ENCODE measurements around the gene PPIP5K1. TPM values are rescaled to one million over a fixed set of nuclear protein-coding genes. Genes with fewer than 3 reads are reported as not detected.

Gene PPIP5K1
- total and polyA plus RNA-seq, 2 of the 4 experiments (the other 2 are of a cell fraction), result 12.7 to 14.2 TPM

DNA sequence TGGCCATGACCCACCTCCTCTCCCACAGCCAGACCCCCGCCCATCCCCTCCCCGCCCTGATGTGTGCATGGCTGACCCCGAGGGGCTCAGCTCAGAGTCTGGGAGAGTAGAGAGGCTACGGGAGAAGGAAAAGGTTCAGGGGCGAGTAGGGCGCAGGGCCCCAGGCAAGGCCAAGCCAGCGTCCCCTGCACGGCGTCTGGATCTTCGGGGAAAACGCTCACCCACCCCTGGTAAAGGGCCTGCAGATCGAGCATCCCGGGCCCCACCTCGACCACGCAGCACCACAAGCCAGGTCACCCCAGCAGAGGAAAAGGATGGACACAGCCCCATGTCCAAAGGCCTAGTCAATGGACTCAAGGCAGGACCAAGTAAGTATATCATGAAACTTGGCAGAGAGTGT lies 60.9 kb downstream of the PPIP5K1 start:
- Histone ChIP-seq H4K8ac (ENCODE audit: low read depth in 2 of 2, low read length in 2 of 2) (no peak overlapping the region), H3K79me1 (ENCODE audit: low read depth in 1 of 2, low read length in 2 of 2) (peaks cover 0 to 42% of the 10 kb centered on the region in 2 experiments), H2BK15ac (ENCODE audit: low read depth, low read length) (no peak overlapping the region), H4K20me1 (ENCODE audit: insufficient read depth, low read length) (peaks cover 26% of the 10 kb centered on the region), H2BK120ac (ENCODE audit: low read depth, low read length) (no peak overlapping the region), H4K91ac (ENCODE audit: insufficient read depth, low read depth, low read length) (no peak overlapping the region), H3K14ac (replicated peaks; ENCODE audit: low read depth, low read length) (no peak overlapping the region), H2BK5ac (ENCODE audit: low read depth, low read length, poor library complexity, severe bottlenecking) (no peak overlapping the region), H3K36me3 (ENCODE audit: control insufficient read depth, insufficient read depth, low read length) (peaks cover 38% of the 10 kb centered on the region), H3K4me3 (ENCODE audit: insufficient read depth, low read depth, low read length) (no peak overlapping the region), H3K9me3 (ENCODE audit: control insufficient read depth, insufficient read depth, low read length) (no peaks in the 10 kb centered on the region), H3K4me2 (ENCODE audit: low read depth, low read length) (no peak overlapping the region), H3K4me1 (ENCODE audit: control insufficient read depth, insufficient read depth, low read length) (peaks cover 3% of the 10 kb centered on the region), H3K23ac (ENCODE audit: low read depth, low read length) (no peak overlapping the region), H4K5ac (ENCODE audit: low read depth, low read length) (no peak overlapping the region), H3K9ac (ENCODE audit: low read depth, low read length) (no peak overlapping the region), H3K27me3 (ENCODE audit: control insufficient read depth, insufficient read depth, low read length) (no peaks in the 10 kb centered on the region), H3K18ac (ENCODE audit: low read depth, low read length) (no peak overlapping the region), H2AK9ac (replicated peaks; ENCODE audit: low read depth, low read length, poor library complexity) (no peak overlapping the region), H2AFZ (replicated peaks; ENCODE audit: low read length, poor library complexity) (no peak overlapping the region), H3K56ac (ENCODE audit: extremely low read depth, insufficient read depth, low read length) (no peak overlapping the region), H2AK5ac (ENCODE audit: low read depth, low read length) (no peak overlapping the region), H3K4ac (ENCODE audit: low read depth, low read length) (no peak overlapping the region), H3K9me1 (ENCODE audit: insufficient read depth, low read length) (peaks cover 23% of the 10 kb centered on the region), H2BK20ac (ENCODE audit: low read depth, low read length) (no peak overlapping the region), H3K27ac (ENCODE audit: insufficient read depth, low read length) (no peak overlapping the region)
- no peak for DNase-seq
- intact Hi-C loops (cut with micrococcal nuclease), result no loop called here
- 100% methylated on average over 6 of the region's 15 CpGs; no CpG with 5 or more reads in 1 of the 2 experiments for WGBS, 2 experiments (ENCODE audit: extremely low coverage in 2 of 2, insufficient read length in 1 of 2)
- TF ChIP-seq NFE2L2 (IDR thresholded peaks at IDR 0.05; ENCODE audit: low read depth, low read length) (no peak), POLR2A (IDR thresholded peaks at IDR 0.05; ENCODE audit: low read depth, low read length) (no peak), MAFK (IDR thresholded peaks at IDR 0.05; ENCODE audit: low read depth, low read length) (no peak), MXI1 (IDR thresholded peaks at IDR 0.05; ENCODE audit: borderline replicate concordance, low read depth, low read length) (no peak), CEBPB (IDR thresholded peaks at IDR 0.05; ENCODE audit: low read depth, low read length) (no peak), CHD1 (IDR thresholded peaks at IDR 0.05; ENCODE audit: low read depth, low read length) (no peak), BHLHE40 (IDR thresholded peaks at IDR 0.05; ENCODE audit: low read depth, low read length) (no peak), RAD21 (IDR thresholded peaks at IDR 0.05; ENCODE audit: low read length) (no peak), RCOR1 (IDR thresholded peaks at IDR 0.05; ENCODE audit: insufficient replicate concordance, low read length) (no peak), MAZ (IDR thresholded peaks at IDR 0.05; ENCODE audit: borderline replicate concordance, low read depth, low read length) (no peak), FOS (IDR thresholded peaks at IDR 0.05; ENCODE audit: low read depth, low read length) (no peak), RFX5 (IDR thresholded peaks at IDR 0.05; ENCODE audit: low read depth, low read length) (no peak), SMC3 (IDR thresholded peaks at IDR 0.05; ENCODE audit: low read depth, low read length) (no peak)
- TF ChIP-seq, protein P1, sequence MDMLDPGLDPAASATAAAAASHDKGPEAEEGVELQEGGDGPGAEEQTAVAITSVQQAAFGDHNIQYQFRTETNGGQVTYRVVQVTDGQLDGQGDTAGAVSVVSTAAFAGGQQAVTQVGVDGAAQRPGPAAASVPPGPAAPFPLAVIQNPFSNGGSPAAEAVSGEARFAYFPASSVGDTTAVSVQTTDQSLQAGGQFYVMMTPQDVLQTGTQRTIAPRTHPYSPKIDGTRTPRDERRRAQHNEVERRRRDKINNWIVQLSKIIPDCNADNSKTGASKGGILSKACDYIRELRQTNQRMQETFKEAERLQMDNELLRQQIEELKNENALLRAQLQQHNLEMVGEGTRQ (IDR thresholded peaks at IDR 0.05; ENCODE audit: low read depth, low read length), result no peak
- TF ChIP-seq, protein P2, sequence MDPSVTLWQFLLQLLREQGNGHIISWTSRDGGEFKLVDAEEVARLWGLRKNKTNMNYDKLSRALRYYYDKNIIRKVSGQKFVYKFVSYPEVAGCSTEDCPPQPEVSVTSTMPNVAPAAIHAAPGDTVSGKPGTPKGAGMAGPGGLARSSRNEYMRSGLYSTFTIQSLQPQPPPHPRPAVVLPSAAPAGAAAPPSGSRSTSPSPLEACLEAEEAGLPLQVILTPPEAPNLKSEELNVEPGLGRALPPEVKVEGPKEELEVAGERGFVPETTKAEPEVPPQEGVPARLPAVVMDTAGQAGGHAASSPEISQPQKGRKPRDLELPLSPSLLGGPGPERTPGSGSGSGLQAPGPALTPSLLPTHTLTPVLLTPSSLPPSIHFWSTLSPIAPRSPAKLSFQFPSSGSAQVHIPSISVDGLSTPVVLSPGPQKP (IDR thresholded peaks at IDR 0.05; ENCODE audit: borderline replicate concordance, low read depth, low read length), result no peak
- TF ChIP-seq, protein P3, sequence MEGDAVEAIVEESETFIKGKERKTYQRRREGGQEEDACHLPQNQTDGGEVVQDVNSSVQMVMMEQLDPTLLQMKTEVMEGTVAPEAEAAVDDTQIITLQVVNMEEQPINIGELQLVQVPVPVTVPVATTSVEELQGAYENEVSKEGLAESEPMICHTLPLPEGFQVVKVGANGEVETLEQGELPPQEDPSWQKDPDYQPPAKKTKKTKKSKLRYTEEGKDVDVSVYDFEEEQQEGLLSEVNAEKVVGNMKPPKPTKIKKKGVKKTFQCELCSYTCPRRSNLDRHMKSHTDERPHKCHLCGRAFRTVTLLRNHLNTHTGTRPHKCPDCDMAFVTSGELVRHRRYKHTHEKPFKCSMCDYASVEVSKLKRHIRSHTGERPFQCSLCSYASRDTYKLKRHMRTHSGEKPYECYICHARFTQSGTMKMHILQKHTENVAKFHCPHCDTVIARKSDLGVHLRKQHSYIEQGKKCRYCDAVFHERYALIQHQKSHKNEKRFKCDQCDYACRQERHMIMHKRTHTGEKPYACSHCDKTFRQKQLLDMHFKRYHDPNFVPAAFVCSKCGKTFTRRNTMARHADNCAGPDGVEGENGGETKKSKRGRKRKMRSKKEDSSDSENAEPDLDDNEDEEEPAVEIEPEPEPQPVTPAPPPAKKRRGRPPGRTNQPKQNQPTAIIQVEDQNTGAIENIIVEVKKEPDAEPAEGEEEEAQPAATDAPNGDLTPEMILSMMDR (conservative IDR thresholded peaks at IDR 0.05; ENCODE audit: low read depth, low read length), result no peak
- CTCF ChIA-PET, result no interaction called here
- dilution Hi-C loops (cut with HindIII; ENCODE audit: low sequenced_read_pairs, unreplicated experiment), result no loop called here
- POLR2A ChIA-PET (ENCODE audit: unreplicated experiment), result no interaction called here
- no peak for ATAC-seq (ENCODE audit: low read depth)
- no TSS peak for BruUV-seq (replicated peaks)
- in situ Hi-C loops (cut with MboI; ENCODE audit: low sequenced_read_pairs), result no loop called here
